Cardiac muscle cell (in vitro differentiated cells and primary cell): ENCODE results near the gene CKMT2. TPM values are rescaled to one million over a fixed set of nuclear protein-coding genes. Genes with fewer than 3 reads are reported as not detected.

ENCODE experiments used
- DNase-seq, 2 donors: peaks; one replicate each; pipeline versions ENCODE4 v3.0.0 to v3.0.0-alpha.2; 2010 to 2017; ENCODE audit warnings: low read depth in 1 of 2, low spot score in 1 of 2
- H3K27ac ChIP-seq: fragments of 200-600 bp; sonication (generic); 2 replicates; pipeline ENCODE4 v1.5.1; 2016
- H3K27me3 ChIP-seq: fragments of 200-600 bp; sonication (generic); 2 replicates; pipeline ENCODE4 v1.6.0; 2016; ENCODE audit warnings: control low read depth
- H3K36me3 ChIP-seq: fragments of 200-600 bp; sonication (generic); 2 replicates; pipeline ENCODE4 v1.5.1; 2016; ENCODE audit warnings: control low read depth
- H3K4me1 ChIP-seq: fragments of 200-600 bp; sonication (generic); 2 replicates; pipeline ENCODE4 v1.8.1; 2017; ENCODE audit warnings: low read depth, mild to moderate bottlenecking, mixed run types
- H3K4me3 ChIP-seq: fragments of 200-600 bp; sonication (generic); 2 replicates; pipeline ENCODE4 v1.5.1; 2016; ENCODE audit warnings: mild to moderate bottlenecking
- H3K9me3 ChIP-seq: fragments of 200-600 bp; sonication (generic); 2 replicates; pipeline ENCODE4 v1.5.1; 2017; ENCODE audit warnings: low read depth, mild to moderate bottlenecking, control low read depth
- polyA plus RNA-seq: library from polyadenylated mRNA; unstranded; fragments of >200 nt; fragmentation: Nextera tagmentation; extraction: Ambion mirVana; gene quantifications from 2 replicates; pipeline ENCODE4 v1.2.1, GENCODE V29; 2016
- total RNA-seq: library from RNA; depleted of rRNA; stranded (reverse); fragments of >200 nt; gene quantifications from 2 replicates; pipeline ENCODE4 v1.2.3, GENCODE V29; 2016
- TF ChIP-seq, protein P1 (sequence below): IDR thresholded peaks from 2 replicates; pipeline ENCODE4 v1.5.1; 2012; ENCODE audit warnings: low read depth, mild to moderate bottlenecking, low read length

CKMT2 gene
- total and polyA plus RNA-seq, 2 experiments from 2014 or later, result 37.1 to 62.6 TPM

GRCh38 chr5:81314581-81314980 lies 81.5 kb downstream of the CKMT2 start:
- H3K36me3 ChIP-seq, result peaks cover 25% of the 10 kb centered on the region

DNA sequence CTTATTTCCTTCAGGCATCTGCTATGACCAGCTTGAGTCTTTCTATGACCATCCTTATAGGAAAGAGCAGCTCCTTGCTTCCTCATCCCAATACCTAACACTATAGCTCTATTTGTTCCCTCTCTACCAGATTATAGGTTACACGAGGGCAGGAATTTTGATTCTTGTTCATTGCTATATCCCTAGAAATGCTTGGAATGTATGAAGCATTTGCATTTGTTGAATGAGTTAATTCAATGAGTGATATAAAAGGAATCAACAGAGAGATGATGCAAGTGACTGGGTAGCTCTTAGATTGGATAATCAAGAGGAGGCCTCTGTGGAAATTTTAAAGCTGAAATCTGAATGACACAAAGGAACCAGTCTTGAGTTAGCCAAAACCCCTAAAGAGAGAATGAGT lies 82.2 kb downstream of the CKMT2 start:
- Histone ChIP-seq H3K27me3 (no peaks in the 10 kb centered on the region), H3K9me3 (no peaks in the 10 kb centered on the region), H3K36me3 (peaks cover 25% of the 10 kb centered on the region), H3K27ac (no peak overlapping the region), H3K4me3 (no peak overlapping the region), H3K4me1 (no peaks in the 10 kb centered on the region)
- TF ChIP-seq, protein P1, sequence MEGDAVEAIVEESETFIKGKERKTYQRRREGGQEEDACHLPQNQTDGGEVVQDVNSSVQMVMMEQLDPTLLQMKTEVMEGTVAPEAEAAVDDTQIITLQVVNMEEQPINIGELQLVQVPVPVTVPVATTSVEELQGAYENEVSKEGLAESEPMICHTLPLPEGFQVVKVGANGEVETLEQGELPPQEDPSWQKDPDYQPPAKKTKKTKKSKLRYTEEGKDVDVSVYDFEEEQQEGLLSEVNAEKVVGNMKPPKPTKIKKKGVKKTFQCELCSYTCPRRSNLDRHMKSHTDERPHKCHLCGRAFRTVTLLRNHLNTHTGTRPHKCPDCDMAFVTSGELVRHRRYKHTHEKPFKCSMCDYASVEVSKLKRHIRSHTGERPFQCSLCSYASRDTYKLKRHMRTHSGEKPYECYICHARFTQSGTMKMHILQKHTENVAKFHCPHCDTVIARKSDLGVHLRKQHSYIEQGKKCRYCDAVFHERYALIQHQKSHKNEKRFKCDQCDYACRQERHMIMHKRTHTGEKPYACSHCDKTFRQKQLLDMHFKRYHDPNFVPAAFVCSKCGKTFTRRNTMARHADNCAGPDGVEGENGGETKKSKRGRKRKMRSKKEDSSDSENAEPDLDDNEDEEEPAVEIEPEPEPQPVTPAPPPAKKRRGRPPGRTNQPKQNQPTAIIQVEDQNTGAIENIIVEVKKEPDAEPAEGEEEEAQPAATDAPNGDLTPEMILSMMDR, result no peak
- peak in 1 of 2 donors; percentile 46 for DNase-seq

More at GRCh38 chr5:81314581-81314980, 81.5 kb downstream of the CKMT2 start:
- Histone ChIP-seq H3K27me3 (no peaks in the 10 kb centered on the region), H3K9me3 (no peaks in the 10 kb centered on the region), H3K4me3 (no peak overlapping the region), H3K27ac (no peak overlapping the region), H3K4me1 (no peaks in the 10 kb centered on the region)
- no peak for DNase-seq
- TF ChIP-seq, protein P1, result no peak

DNA sequence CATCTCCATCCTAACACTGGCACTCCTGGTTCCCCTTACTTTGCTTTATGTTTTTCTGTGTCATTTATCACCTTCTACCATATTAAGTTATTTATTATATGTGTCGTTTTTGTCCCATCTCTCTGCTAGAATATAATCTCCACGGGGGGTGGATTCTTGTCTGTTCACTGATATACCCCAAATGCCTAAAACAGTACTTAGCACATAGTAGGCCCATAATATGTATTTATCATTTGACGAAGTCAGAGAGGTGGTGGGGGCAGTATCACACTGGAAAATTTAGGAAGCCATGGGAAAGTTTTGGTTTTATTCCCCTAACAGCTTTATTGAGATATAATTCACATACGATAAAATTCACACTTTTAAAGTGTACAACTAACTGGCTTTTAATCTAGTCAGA lies 82.7 kb downstream of the CKMT2 start:
- Histone ChIP-seq H3K4me3 (no peak overlapping the region), H3K9me3 (no peaks in the 10 kb centered on the region), H3K27ac (no peak overlapping the region), H3K4me1 (no peaks in the 10 kb centered on the region), H3K27me3 (no peaks in the 10 kb centered on the region), H3K36me3 (peaks cover 25% of the 10 kb centered on the region)
- no peak for DNase-seq
- TF ChIP-seq, protein P1, result no peak

Other genes with a start within 250 kb of the CKMT2 start
- 14.3 and 18.6 TPM in 2 replicates for gene ZCCHC9, start 68.3 kb downstream of the CKMT2 start, total RNA-seq
- 18.7 and 21.6 TPM in 2 replicates for gene ZCCHC9, start 68.3 kb downstream of the CKMT2 start, polyA plus RNA-seq
- gene ACOT12, start 160.8 kb downstream of the CKMT2 start, total RNA-seq, result not detected in 2 replicates
- not detected in 2 replicates for gene ACOT12, start 160.8 kb downstream of the CKMT2 start, polyA plus RNA-seq